SK-N-DZ (cell line): Measurements from ENCODE around the gene PARP8.
"Not testable (repeated sequence)": the region's sequence is repeated elsewhere in the genome, so short reads cannot be mapped to it uniquely, and the experiment has no call there.

ENCODE experiments used
- DNase-seq: peaks from one replicate; pipeline ENCODE4 v3.0.0-alpha.2; 2015; ENCODE audit warnings: low spot score

Gene PARP8

GRCh38 chr5:50774446-50775175 is 108.2 kb downstream of the PARP8 start:
- not testable (repeated sequence) for DNase-seq

DNA sequence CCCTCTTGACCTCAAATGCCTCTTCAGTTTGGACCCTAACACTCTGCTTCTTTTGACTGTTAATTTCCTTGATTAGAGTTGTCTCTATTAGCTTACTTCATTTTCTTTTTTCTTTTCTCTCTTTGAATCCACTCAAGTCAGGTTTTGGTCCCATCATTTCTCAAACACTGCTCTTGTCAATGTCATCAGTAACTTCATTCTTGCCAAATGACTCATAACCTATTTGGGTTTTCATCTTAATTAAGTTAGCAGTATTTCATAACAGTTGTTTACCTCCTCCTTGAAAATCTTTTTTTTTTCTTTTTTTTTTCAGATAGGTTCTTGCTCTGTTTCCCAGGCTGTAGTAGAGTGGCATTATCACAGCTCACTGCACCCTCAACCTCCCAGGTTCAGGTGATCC is 119.6 kb downstream of the PARP8 start:
- no peak for DNase-seq

- no peak for DNase-seq
Observed at GRCh38 chr5:50791813-50792212, 125.4 kb downstream of the PARP8 start.

- DNase-seq = no peak
Observed at GRCh38 chr5:50792843-50793242, 126.4 kb downstream of the PARP8 start.

DNA sequence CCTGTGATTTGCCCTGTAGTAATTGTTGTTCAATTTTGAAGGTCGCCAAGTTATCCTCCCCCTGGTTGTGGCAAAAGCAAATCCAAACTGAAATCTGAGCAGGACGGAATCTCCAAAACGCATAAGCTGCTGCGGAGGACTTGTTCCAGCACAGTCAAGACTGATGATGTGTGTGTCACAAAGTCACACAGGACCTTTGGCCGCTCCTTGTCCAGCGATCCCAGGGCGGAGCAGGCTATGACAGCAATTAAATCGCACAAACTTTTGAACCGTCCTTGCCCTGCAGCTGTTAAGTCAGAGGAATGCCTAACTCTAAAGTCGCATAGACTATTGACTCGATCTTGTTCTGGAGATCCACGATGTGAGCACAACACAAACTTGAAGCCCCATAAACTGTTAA is 128.4 kb downstream of the PARP8 start:
- no peak for DNase-seq

GRCh38 chr5:50798002-50798401 is 131.6 kb downstream of the PARP8 start:
- no peak for DNase-seq

- no peak for DNase-seq
Observed at GRCh38 chr5:50799596-50799995, 133.2 kb downstream of the PARP8 start.

DNA sequence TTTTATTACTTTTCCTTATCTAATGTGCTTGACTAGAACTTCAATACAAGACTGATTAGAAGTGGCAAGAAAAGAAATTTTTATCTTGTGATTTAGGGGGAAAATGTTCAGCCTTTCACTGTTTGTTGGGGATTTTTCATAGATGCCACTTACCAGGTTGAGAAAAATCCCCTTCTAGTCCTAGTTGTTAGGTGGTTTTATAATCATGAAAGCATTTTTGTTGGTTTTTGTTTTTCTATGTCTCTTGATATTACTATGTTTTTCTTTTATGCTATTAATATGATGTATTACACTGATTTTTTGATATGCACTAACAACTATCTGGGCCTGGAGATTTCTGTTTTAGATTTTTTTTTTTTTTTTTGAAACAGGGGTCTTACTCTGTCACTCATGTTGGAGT is 134.0 kb downstream of the PARP8 start:
- DNase-seq = no peak

GRCh38 chr5:50807661-50808060 is 141.2 kb downstream of the PARP8 start:
- DNase-seq = no peak

GRCh38 chr5:50808406-50808805 is 142.0 kb downstream of the PARP8 start:
- DNase-seq = no peak

- DNase-seq = not testable (repeated sequence)
Observed at GRCh38 chr5:50811746-50812145, 145.3 kb downstream of the PARP8 start.

- DNase-seq = no peak
Observed at GRCh38 chr5:50813691-50814090, 147.3 kb downstream of the PARP8 start.

GRCh38 chr5:50814556-50814955 is 148.1 kb downstream of the PARP8 start:
- peak; percentile 78 for DNase-seq

GRCh38 chr5:50822046-50822445 is 155.6 kb downstream of the PARP8 start:
- DNase-seq = no peak

GRCh38 chr5:50822761-50823160 is 156.3 kb downstream of the PARP8 start:
- DNase-seq = no peak

DNA sequence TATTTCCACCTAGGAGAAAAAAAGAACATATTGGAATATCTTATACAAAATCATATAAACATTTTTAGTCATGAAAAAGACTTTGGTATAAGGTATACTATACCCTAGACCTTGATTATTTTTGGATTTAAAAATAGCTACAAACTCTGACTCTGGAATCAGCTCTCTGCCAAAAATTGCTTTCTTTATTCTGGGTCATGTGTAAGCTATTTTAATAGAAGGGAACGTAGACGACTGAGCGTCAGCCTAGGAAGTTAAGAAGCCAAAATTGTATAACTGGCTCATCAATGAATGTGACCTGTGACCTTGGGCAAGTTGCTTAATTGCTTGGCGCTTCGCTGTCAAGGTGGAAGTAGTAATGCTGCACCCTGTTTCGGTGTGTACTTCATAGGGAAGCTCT is 157.1 kb downstream of the PARP8 start:
- DNase-seq = no peak

DNA sequence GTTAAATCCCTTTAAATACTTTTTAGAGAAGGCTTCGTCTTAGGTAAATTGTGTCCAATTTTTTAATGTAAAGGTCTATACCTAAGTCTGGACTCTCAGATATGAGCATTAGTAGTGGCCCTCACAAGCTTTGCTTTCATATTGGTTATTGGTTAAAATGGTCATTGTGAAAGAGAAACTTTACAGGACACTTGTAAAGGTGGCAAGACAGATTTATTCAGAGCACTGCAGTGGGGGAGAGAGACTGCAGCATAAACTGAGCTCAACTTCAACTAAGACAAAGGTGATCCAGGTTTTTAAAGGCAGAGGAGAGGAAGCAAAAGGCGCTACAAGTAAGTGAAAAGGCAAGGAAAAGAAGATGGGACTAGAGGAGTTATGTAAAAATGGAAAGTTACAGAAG is 157.7 kb downstream of the PARP8 start:
- no peak for DNase-seq

DNA sequence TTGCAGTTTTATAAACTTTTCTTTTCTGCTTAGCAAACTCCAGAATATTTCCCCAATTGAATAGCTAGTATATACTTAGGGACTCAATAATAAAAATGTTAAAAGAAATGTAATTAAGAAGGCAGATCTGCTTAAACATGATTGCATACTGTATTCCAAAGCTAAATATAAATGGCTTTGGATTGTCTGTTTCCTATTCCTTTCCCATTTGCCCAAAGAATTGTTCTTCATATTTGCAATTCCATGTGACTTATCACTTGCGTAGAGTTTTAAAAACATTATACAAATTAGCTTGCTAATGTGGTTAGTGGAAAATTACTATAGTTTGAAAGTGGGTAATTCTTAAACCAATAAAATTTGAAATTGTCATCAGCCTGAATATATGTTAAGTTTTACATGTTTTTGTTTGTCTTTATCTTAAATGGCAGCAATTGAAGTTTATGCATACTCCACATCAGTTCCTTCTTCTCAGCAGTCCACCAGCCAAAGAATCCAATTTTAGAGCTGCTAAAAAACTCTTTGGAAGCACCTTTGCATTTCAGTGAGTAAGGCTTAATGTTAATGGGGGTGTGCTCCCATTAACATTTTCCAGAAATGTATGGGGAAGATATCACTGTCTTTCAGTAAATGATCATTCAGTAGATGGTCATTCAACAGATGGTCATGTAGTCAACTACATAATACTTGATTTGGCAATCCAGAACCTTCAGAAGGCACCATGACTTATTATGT is 161.2 kb downstream of the PARP8 start:
- DNase-seq = no peak

DNA sequence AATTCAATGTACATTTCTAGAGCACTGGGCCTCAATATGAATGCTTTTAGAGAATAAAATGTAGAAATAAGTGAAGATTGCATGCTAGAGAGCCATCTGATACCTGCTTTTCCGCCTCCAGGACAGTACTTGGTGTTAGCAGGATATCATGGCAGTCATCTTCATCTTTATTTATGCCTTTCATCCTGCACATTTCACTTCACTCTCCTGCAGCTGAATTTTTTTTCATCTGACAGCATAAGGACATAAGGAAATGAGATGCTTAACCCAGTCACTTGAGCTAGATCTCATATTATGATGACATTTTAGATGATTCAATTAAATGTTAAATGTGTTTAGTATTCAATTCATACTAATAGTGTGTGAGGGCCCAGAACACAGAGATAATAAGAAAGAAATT is 162.6 kb downstream of the PARP8 start:
- DNase-seq = no peak

DNA sequence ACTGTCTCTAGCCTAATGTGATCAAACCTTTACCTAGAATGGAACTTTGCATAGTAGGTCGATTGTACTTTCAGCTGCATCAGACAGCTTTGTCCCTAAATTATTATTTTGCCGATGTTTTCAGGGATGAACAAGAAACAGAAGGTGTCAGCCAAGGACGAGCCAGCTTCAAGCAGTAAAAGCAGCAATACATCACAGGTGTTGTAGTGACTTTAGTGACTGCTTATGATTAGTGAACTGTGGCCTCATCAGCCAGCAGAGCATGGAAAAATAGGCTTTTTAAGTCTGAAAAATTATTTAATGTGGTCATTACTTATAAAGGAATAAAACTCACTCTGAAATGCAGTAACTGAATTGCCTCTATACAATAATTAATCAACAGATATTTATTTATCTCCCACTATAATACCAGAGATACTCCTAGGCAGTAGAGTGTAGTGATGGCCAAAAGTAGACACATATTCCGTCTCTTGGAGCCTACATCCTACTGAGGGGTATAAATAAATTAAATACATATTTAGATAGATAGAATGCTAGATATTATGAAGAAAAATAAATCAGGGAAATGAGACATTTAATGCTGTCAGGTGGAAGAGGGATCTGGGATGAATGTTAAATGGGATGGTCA is 166.3 kb downstream of the PARP8 start:
- DNase-seq = no peak

DNA sequence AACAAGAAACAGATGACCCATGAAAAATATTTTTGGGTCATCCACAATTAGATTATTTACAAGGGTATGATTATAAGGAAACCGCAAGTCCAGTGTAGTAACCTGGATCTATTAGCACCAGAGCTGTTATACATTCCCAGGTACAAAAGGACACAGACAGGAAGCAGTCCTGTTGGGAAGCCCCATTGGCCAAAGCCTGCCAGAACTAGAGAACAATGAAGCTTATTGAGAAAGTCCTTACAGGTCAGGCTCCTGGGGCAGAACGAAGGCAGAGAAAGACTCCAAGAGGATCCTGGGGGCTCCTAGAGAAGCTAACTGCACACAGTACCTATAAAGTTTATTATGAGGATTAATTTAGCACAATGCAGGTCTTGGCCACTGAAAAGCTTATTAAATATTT is 169.9 kb downstream of the PARP8 start:
- DNase-seq = no peak

DNA sequence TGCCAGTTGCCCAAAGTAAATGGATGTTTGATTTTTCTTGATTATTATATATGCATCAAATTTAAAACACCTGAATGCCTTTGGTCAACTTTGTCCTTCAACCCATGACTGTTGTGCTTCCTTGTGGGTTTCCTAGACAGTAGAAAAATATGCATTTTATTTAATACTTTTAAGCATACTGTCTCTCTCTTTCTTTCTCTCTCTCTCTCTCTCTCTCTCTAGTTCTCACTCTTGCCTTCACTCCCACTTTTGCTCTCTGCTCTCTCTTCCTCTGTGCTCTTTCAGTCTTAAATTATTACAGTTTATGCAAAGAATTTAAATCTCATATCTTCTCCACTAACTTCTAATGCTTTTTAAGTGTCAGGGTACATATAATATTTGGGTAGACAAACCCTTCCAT is 173.0 kb downstream of the PARP8 start:
- no peak for DNase-seq

GRCh38 chr5:50843091-50843490 is 176.7 kb downstream of the PARP8 start:
- DNase-seq = no peak
